ENCODE data around the gene UBE4A. TPM values are rescaled to one million over a fixed set of nuclear protein-coding genes. Genes with fewer than 3 reads are reported as not detected.

The UBE4A gene
- total RNA-seq, 1 experiment from 2014 or later: 30.8 TPM

DNA sequence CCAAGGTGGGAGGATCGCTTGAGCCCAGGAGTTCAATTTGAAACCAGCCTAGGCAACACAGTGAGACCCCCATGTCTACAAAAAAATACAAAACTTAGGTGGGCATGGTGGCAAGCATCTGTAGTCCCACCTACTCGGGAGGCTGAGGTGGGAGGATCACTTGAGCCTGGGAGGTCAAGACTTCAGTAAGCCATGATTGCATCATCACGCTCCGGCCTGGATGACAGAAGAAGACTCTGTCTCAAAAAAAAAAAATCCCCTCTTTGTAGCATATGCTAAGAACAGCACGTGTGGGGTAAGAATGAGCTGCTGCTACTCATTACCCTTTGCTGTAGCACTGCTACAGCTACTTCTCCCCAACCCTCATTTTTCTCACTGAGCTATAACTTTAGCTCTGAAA is 14.5 kb downstream of the UBE4A start:
- no peak for DNase-seq
- H3K9me3 Mint-ChIP-seq (ENCODE audit: low read depth, unreplicated experiment): no peaks in the 10 kb centered on the region
- H3K4me3 Mint-ChIP-seq (ENCODE audit: low read depth, unreplicated experiment): no peak overlapping the region
- H3K27me3 Mint-ChIP-seq (ENCODE audit: unreplicated experiment): no peaks in the 10 kb centered on the region
- TF ChIP-seq CTCF (IDR thresholded peaks at IDR 0.05; ENCODE audit: unreplicated experiment): no peak
- H3K36me3 Mint-ChIP-seq (ENCODE audit: insufficient read depth, unreplicated experiment): peaks cover 19% of the 10 kb centered on the region
- intact Hi-C loops (cut with micrococcal nuclease; ENCODE audit: unreplicated experiment): no loop called here
- no TSS peak for BruUV-seq (replicated peaks)
- CTCF ChIA-PET: no interaction called here
- no peaks in the 10 kb centered on the region for H3K4me1 Mint-ChIP-seq (ENCODE audit: low read depth, unreplicated experiment)
- H3K27ac Mint-ChIP-seq (ENCODE audit: unreplicated experiment): no peak overlapping the region

DNA sequence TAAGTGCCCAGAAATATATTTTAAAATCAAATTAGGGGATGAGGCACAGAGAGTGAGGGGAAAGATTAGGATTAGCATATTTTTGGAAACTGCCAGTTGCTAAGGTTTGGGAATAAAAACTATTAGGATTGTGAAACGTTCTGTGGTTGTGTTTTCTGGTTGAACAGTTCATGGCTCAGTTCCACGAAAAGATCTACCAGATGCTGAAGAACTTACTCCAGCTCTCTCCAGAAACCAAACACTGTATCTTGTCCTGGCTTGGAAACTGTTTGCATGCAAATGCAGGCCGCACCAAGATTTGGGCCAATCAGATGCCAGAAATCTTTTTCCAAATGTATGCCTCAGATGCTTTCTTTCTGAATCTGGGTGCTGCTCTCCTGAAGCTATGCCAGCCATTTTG is 15.3 kb downstream of the UBE4A start:
- H3K27ac Mint-ChIP-seq (ENCODE audit: unreplicated experiment): no peak overlapping the region
- intact Hi-C loops (cut with micrococcal nuclease; ENCODE audit: unreplicated experiment): no loop called here
- H3K27me3 Mint-ChIP-seq (ENCODE audit: unreplicated experiment): no peaks in the 10 kb centered on the region
- H3K36me3 Mint-ChIP-seq (ENCODE audit: insufficient read depth, unreplicated experiment): peaks cover 19% of the 10 kb centered on the region
- no peaks in the 10 kb centered on the region for H3K4me1 Mint-ChIP-seq (ENCODE audit: low read depth, unreplicated experiment)
- TF ChIP-seq CTCF (IDR thresholded peaks at IDR 0.05; ENCODE audit: unreplicated experiment): no peak
- no peaks in the 10 kb centered on the region for H3K9me3 Mint-ChIP-seq (ENCODE audit: low read depth, unreplicated experiment)
- BruUV-seq (replicated peaks): no TSS peak
- no peak overlapping the region for H3K4me3 Mint-ChIP-seq (ENCODE audit: low read depth, unreplicated experiment)
- CTCF ChIA-PET: no interaction called here
- no peak for DNase-seq

- H3K4me3 Mint-ChIP-seq (ENCODE audit: low read depth, unreplicated experiment): no peak overlapping the region
- no peak overlapping the region for H3K27ac Mint-ChIP-seq (ENCODE audit: unreplicated experiment)
- CTCF ChIA-PET: interaction anchor here (0.6 to 1.1 kb wide), 2 partner anchors 14 to 25 kb away, joined by 3 read pairs; no protein-coding TSS in a partner anchor
- TF ChIP-seq CTCF (IDR thresholded peaks at IDR 0.05; ENCODE audit: unreplicated experiment): no peak
- no peak for DNase-seq
- intact Hi-C loops (cut with micrococcal nuclease; ENCODE audit: unreplicated experiment): no loop called here
- H3K9me3 Mint-ChIP-seq (ENCODE audit: low read depth, unreplicated experiment): no peaks in the 10 kb centered on the region
- no peaks in the 10 kb centered on the region for H3K4me1 Mint-ChIP-seq (ENCODE audit: low read depth, unreplicated experiment)
- peaks cover 19% of the 10 kb centered on the region for H3K36me3 Mint-ChIP-seq (ENCODE audit: insufficient read depth, unreplicated experiment)
- H3K27me3 Mint-ChIP-seq (ENCODE audit: unreplicated experiment): no peaks in the 10 kb centered on the region
- BruUV-seq (replicated peaks): no TSS peak
Measured at GRCh38 chr11:118375978-118376377, 16.6 kb downstream of the UBE4A start.

DNA sequence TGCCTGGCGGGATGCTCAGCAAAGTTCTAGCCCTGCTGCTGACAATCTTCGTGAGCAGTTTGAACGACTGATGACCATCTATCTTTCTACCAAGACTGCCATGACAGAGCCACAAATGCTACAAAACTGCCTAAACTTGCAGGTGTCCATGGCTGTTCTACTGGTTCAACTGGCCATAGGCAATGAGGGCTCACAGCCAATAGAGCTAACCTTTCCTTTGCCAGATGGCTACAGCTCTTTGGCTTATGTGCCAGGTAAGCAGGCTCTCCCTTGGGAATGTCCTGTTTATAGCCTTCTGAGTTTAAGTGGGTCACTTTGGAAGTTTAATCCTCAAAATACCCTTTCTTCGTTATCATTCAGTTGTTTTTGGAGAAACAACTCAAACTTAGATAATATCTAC is 20.1 kb downstream of the UBE4A start:
- Mint-ChIP-seq H3K9me3 (ENCODE audit: low read depth, unreplicated experiment) (no peaks in the 10 kb centered on the region), H3K4me3 (ENCODE audit: low read depth, unreplicated experiment) (no peak overlapping the region), H3K36me3 (ENCODE audit: insufficient read depth, unreplicated experiment) (peaks cover 12% of the 10 kb centered on the region), H3K4me1 (ENCODE audit: low read depth, unreplicated experiment) (no peaks in the 10 kb centered on the region), H3K27ac (ENCODE audit: unreplicated experiment) (no peak overlapping the region), H3K27me3 (ENCODE audit: unreplicated experiment) (no peaks in the 10 kb centered on the region)
- no peak for TF ChIP-seq CTCF (IDR thresholded peaks at IDR 0.05; ENCODE audit: unreplicated experiment)
- intact Hi-C loops (cut with micrococcal nuclease; ENCODE audit: unreplicated experiment): no loop called here
- no TSS peak for BruUV-seq (replicated peaks)
- CTCF ChIA-PET: no interaction called here
- no peak for DNase-seq

Measured in Calu3 (cell line).